GM15510 (cell line): ENCODE data around the gene TOB1.

Experiments
- POLR2A ChIP-seq: IDR thresholded peaks from 3 replicates; pipeline ENCODE4 v1.6.1; 2011; ENCODE audit warnings: borderline replicate concordance; ENCODE audit not compliant: insufficient read length; ENCODE audit errors: extremely low read depth

Gene TOB1

GRCh38 chr17:50887705-50888245 lies 21.6 kb upstream of the TOB1 start:
- TF ChIP-seq POLR2A = no peak

GRCh38 chr17:50884439-50885311 lies 18.5 kb upstream of the TOB1 start:
- no peak for TF ChIP-seq POLR2A

- no peak for TF ChIP-seq POLR2A
These were observed 17.8 kb upstream of the TOB1 start for GRCh38 chr17:50883850-50884438.

- TF ChIP-seq POLR2A = no peak
These were observed 16.7 kb upstream of the TOB1 start for GRCh38 chr17:50882851-50883250.

- TF ChIP-seq POLR2A = no peak
These were observed 15.0 kb upstream of the TOB1 start for GRCh38 chr17:50881182-50881581.

- no peak for TF ChIP-seq POLR2A
These were observed 12.9 kb upstream of the TOB1 start for GRCh38 chr17:50879086-50879485.

- no peak for TF ChIP-seq POLR2A
These were observed 11.7 kb upstream of the TOB1 start for GRCh38 chr17:50877838-50878237.

GRCh38 chr17:50875074-50875473 lies 8.9 kb upstream of the TOB1 start:
- no peak for TF ChIP-seq POLR2A

- TF ChIP-seq POLR2A = no peak
These were observed 6.7 kb upstream of the TOB1 start for GRCh38 chr17:50872710-50873424.

- no peak for TF ChIP-seq POLR2A
These were observed 5.7 kb upstream of the TOB1 start for GRCh38 chr17:50871898-50872297.

GRCh38 chr17:50871364-50871763 lies 5.2 kb upstream of the TOB1 start:
- TF ChIP-seq POLR2A = no peak

GRCh38 chr17:50868602-50869001 lies 2.4 kb upstream of the TOB1 start:
- no peak for TF ChIP-seq POLR2A

GRCh38 chr17:50868140-50868438 lies 1.9 kb upstream of the TOB1 start:
- TF ChIP-seq POLR2A = no peak

- peak; percentile 49 for TF ChIP-seq POLR2A
These were observed 1.4 kb upstream of the TOB1 start for GRCh38 chr17:50867363-50868139.

- peak; percentile 10 for TF ChIP-seq POLR2A
These were observed 802 bp upstream of the TOB1 start for GRCh38 chr17:50866950-50867362.
